ENCODE results near the gene RNF26.

RNF26 gene

DNA sequence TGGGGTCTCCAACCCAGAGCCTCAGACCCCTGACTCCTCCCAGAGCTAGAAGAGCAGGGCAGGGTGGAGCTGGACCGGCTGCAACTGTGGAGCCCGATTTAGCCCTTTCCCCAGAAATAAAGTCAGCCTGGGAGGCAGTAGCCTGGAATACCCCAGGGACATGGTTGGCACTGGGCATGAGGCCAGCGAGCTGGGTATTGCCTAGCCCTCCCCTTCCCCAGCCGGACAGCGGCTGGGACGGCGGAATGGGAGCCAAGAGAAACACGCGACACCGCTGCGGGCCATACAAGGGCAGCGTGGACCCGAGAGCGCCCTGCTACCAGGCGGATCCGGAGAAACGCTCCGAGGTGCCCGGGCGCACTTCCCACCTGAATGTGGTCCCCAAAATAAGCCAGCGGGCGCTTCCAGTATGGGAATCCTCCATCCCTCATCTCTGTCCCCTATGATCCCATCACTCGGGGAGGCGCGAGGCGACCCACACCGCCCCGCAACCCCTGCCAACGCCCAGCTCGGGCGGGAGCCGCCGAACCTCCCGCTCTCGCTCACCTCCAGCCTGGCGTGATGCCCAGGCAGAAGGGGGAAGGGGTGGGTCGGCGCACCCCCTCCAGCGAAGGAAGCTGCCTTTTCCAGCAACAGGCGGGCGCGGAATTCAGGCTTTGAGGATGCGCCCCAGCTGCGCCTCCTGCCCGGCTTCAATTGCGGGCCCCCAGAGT, 18.2 kb upstream of the RNF26 start:
- DNase-seq = no peak

DNA sequence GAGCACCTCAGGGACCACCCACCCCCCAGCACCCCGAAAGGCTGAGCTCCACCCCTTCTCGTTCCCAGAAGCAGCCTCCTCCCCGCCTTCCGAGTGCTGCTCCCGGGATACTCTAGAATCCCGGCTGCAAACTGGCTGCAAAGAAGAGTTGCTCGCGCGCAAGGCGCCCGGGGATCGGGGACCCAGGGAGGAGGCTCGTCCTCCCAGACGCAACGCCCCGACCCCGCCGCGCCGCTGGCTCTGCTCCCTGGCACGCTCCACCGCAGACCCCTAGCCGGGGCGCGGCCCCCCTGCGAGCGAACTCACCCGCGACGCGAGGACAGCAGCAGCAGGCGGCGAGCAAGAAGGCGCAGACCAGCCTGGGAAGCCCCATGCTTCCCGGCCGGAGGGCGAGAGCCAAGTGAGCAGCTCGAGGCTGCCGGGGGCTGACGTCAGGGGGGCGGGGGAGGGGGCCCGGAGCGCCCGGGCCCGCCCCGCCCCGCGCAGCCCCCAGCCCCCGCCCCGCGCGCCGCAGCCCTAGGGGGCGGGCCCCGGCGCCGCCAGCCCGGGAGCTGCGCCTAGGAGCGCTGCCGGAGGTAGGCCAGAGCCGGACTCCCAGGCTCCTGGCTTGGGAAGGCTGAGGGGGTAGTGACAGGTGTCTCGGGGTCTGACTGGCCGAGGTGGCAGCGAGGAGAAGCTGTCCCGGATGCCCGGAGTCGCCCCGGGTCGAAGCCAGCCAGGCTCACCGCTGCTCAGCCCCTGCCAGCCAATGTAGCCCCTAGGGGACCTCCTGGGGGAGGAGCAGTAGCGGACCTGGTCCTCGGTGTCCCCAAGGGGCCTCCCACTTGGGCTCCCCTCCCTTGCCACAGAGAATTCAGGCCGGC, 17.4 kb upstream of the RNF26 start, which contains the start of gene MCAM:
Gene MCAM (minus strand): TSS at position 402 of the 863 bp plus-strand sequence. CDS start 29 bp downstream, at position 373.
- DNase-seq = no peak

DNA sequence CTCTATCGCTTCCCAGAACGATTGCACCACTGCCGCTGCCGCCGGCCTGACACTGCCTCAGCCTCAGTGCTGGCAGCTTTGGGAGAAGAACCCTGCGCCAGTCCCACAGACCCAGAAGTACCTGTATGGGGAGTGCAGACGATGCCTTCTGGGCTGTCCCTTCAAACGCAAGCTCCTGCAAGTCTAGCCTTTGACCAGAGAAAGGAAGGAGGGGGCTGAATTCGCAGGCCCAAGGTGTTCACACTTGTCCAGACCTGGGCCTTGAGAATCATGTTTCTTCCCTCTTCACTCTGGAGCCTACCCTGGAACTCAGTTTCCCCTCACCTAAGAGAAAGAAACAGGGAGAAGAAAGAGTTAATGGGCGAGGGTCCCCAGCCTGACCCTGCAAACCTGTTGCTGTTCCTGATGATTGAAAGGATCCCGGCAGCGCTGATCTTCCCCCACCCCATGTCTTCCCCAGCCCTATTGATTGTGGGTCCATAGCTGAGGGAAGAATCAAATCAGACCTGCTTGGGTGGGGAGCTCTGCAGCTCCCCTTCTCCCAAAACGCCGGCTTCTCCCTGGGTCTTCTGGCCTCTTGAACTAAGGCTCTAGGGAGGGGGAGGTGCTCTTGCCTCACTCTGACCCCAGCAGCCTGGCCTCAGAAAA, 16.6 kb upstream of the RNF26 start:
- DNase-seq = no peak

DNA sequence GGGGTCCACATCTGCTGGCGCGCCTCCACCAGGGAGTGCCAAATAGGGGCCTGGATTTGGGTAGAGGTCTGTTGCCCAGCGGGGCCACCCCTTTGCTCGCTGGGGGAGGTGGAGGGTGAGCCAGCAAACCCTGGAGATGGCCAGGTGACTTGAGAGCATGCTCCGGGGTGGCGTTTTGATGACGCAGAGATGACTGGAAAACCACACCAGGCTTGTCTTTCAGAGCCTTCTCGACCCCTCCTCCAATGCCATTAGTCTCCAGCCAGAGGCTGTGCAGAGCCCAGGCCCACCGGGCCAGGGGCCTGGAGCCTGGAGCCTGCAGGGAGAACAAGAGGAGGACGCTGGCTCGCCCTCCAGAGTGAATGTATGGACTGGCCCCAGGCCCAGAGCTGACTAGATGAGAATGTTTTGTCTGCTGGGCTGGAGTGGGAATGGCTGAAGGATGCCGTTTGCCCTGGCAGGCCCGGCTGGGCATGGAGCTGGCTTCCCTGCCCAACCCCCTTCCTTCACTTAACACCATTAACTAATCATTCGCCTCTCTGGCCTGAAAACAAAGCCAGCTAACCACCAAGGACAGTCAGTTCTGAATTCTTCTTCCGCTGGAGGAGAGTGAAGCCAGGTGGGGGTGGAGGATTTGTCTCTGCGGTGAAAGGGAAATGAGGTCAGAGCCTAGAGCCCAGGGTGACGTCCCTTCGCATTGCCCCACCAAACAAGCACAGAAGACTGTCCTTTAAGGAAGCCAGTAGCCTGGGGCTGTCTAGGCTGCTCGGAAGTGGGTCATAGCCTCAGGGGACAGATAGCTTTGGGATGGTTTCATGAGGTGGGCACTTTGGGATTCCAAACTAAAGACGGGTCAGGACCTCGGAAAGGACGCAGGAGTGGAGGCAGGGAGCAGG, 15.8 kb upstream of the RNF26 start:
- no peak for DNase-seq

DNA sequence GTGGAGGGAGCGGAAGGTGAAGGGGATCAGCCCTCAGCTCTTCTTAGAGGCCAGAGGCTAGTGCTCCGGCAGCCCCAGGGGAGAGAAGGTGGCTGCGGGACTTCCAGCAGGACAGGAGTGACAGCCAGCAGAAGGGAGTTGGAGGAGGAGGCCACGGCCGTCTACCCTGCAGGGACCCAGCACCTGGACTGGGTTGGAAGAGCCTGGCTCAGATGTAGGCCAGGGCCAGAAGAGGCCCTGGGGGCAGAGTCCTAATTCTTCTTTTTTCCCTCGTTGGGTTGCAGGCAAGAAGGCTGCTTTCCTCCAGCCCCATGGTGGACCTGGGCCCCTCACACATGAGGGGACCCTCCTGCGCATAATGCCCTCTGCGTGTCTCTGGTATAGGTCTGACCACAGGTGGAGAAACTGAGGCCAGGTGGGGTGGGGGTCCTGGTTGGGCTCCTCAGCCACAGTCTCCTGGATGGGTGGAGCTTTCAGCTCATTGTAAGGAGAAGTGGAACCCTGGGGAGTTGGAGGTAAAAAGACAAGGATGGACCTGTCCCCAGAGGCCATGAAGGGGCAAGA, 15.1 kb upstream of the RNF26 start:
- DNase-seq = no peak

DNA sequence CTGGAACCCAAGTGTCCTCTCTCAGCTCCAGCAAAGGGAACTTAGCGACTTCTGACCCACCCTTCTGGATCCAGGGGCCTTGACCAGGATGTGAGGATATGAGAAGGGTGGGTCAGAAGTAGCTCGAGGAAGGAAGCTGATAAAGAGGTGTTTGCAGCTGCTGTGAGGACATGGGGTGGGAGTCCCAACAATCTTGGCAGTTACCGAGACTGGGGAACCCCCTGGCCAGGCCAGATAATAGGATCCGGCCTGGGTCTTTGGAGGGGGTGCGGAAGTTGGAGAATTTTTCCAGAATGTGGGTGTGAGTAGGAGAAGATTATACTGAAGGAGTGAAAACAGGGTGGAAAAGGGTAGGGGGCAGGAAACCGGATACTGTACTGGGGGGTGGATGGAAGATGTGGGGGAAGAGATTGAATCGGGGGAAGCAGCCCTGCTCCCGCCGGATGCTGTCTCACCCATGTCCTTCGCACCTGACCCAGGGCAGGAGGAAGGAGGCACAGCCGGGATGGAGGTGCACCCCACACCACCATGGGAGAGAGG, 14.6 kb upstream of the RNF26 start:
- DNase-seq = no peak

DNA sequence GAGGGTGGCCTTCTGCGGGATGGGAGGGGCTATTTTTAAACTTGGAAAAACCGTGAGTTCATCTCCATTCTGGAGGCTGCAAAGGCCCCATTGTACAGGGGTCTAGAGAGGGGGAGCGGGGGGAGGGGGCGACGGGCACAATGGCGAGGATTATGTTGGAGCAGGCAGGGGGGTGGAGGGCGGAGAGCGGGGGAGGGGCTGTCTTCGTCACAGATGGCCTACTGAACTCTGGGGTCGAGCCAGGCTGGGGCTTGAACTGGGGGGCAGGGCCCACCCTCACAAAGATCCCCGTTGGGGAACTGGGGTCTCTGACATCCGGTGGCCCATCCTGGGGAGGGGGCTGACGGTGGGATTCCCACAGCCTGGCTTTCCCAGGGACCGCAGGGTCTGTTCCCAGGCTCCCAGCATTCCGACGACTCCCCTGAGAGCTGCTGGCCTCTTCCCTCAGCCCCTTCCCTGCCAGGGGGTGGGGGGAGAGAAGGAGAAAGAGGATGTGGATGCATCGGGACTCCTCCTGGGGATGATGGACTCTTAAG, 14.0 kb upstream of the RNF26 start:
- DNase-seq = no peak

DNA sequence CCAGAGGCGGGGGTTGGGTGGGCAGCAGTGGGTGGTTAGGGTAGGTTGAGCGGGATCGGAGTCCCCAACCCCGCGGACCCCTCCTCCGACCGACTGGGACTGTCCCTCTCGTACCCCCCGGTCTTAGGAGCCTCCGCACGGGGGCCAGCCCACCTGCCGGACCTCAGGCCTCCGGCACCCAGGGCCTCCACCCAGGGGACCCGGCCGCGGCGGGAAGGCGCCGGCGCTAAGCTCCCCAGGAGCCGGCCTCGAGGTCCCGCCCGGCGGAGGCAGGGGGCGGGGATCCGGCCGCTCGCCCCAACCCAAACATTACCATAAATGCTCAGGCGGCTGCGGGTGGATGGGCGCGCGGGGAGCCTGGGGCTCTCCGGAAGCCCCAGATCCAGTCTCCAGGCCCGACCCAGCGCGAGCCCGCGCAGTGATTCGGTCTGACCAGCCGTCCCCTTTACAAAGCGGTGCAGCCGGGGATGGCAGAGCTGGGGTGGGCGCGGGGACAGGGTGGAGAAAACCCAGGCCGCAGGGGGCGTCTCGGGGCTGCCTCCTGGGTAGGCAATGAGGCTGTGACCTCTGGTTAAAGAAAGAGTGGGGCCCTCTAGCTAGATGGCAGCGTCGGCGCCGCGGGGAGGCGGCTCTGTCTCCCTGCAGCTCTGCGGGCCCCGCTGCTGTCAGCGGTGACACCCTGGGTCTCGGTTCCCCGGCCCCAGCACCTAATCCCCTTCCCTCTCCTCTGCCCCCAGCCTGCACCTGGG, 13.4 kb upstream of the RNF26 start:
- no peak for DNase-seq

DNA sequence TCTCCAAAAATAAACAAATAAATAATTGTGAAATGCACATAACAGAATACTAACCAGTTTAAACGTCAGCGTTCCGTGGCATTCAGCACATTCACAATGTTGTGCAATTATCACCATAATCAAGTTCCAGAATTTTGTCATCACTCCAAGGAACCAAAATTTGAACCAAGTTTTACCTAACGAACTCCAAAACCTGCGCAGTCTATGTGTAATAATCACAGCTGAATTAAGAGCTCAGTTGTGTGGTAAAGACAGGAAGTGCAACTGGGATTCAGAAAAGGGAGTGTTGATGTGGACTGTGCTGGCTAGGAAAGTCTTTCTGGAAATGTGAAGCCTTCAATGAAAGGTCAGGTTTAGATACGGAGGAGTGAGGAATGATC, 12.0 kb upstream of the RNF26 start:
- no peak for DNase-seq

DNA sequence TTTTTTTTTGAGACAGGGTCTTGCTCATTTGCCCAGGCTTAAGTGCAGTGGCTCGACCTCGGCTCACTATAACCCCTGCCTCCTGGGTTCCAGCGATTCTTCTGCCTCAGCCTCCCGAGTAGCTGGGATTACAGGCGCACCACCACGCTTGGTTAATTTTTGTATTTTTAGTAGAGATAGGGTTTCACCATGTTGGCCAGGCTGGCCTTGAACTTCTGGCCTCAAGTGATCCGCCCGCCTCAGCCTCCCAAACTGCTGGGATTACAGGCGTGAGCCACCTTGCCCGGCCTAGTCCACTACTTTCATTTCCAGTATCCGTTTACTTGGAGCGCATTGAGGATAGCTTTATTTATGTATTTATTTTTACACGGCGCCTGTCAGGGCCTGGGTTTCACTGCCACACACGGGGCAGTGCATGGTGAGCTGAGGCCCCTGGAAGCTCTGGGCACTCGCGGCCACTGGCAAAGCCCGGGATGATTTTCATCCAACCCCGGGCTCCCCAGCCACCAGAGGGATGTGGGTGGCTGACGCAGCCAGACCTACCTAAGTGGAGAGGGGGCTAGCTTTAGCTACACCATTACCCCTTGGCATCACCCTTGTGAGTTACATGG, 11.3 kb upstream of the RNF26 start:
- no peak for DNase-seq

DNA sequence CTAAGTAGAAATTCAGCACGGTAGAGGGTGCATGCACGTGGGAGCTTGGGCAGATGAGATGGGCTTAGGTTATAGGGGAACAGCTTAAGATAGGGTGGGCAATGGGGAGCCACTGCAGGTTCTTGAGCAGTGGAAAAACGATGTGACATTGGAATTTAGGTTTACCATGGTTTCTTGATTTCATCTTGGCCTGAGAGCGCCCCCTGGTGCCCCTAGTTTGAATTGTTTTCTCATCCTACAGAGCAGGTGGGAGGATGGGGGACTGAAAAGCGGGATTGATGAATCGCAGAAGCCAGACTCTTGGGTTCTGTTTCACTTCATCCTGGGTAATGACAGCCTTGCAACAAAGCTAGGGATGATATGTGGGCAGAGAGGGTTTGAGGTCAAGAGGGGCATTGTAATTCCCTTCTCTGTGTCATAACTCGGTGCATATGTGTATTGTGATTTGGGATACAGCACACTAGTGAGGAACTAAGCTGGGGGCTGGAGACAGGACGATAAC, 10.7 kb upstream of the RNF26 start:
- DNase-seq = peak; percentile 83

DNA sequence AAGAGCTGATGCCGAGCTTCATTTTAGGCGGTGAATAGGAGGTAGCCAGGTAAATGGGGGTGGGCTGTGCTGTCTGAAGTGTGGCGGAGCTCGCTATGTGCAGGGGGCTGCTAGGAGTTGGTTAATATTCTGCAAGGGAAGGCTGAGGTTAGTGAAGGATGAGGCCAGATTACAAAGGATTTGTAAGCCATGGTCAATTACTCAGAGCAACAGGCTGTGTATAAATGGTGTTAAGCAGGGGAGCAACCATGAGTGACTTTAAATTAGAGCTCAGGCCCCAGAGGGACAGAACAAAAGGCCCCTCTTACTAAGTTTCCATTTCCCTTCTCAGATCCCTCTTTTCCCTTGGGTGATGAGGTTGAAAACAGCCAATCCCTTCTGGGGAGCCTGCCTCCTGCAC, 10.1 kb upstream of the RNF26 start:
- no peak for DNase-seq

DNA sequence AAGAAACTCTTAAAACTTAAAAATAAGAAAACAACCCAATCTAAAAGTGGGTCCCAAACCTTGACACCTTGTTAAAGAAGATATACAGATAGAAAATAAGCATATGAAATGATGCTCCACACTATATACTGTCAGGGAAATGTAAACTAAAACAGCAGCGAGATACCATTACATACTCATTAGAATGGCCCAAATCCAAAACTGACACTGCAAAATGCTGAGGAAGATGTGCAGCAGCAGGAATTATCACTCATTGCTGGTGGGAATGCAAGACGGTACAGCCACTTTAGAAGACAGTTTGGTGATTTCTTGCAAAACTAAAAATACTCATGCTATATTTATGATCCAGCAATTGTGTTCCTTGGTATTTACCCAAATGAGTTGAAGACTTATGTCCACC, 5.0 kb upstream of the RNF26 start:
- no peak for DNase-seq

DNA sequence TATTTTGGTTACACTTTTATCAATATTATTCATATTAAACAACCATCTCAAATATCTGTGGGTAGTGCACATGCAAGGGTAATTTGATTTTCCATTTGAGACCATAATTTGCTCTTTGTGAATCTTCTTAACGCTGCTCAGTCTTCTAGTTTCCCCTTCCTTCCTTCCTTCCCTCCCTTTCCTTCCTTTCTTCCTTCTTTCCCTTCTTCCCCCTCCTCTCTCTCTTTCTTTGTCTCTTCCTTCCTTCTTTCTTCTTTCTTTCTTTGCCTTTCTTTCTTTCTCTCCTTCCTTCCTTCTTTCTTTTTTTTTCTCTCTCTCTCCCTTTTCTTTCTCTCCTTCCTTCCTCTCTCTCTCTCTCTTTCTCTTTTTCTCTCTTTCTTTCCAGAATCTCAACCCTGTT, 4.1 kb upstream of the RNF26 start:
- DNase-seq = no peak

DNA sequence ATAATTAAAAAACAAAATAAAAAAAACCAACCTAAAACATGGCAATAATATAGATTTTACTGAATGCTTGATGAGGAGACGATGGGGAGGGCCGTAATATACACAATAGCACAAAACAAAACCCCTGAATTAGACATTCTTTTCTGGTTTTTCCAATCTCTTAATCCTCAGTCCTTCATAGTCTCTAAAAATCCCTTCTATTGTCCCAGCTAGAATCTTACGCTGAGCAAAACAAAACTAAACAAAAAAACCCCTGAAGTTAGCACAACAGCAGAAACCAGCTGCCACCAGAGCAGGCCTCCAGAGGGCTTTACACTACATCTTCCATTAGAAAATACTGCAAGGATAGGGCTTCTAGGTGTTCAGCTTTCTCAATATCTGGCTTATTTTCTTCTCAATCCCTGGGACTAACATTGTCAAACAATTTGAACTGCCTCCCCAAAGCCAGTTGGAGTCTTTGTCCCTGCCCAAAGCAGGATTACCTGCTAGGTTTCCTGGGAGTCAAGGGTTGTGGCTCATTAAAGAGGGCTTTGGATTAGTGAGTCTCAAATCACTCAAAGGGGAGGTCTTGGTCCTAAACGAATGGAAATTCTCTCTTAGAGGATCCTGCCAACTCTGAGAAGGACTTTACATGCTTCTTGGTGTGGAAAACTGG, 2.1 kb upstream of the RNF26 start:
- DNase-seq = no peak

DNA sequence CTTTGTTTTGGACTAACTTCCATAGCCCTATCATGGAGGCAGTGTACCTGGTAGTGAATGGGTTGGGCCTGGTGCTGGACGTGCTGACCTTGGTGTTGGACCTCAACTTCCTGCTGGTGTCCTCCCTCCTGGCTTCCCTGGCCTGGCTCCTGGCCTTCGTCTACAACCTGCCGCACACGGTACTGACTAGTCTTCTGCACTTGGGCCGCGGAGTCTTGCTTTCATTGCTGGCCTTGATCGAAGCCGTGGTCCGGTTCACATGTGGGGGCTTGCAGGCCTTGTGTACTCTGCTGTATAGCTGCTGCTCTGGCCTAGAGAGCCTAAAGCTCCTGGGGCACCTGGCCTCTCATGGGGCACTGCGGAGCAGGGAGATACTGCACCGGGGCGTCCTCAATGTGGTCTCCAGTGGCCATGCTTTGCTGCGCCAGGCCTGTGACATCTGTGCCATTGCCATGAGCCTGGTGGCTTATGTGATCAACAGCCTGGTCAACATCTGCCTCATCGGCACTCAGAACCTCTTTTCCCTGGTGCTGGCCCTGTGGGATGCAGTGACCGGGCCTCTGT, 846 bp downstream of the RNF26 start:
- DNase-seq = no peak

DNA sequence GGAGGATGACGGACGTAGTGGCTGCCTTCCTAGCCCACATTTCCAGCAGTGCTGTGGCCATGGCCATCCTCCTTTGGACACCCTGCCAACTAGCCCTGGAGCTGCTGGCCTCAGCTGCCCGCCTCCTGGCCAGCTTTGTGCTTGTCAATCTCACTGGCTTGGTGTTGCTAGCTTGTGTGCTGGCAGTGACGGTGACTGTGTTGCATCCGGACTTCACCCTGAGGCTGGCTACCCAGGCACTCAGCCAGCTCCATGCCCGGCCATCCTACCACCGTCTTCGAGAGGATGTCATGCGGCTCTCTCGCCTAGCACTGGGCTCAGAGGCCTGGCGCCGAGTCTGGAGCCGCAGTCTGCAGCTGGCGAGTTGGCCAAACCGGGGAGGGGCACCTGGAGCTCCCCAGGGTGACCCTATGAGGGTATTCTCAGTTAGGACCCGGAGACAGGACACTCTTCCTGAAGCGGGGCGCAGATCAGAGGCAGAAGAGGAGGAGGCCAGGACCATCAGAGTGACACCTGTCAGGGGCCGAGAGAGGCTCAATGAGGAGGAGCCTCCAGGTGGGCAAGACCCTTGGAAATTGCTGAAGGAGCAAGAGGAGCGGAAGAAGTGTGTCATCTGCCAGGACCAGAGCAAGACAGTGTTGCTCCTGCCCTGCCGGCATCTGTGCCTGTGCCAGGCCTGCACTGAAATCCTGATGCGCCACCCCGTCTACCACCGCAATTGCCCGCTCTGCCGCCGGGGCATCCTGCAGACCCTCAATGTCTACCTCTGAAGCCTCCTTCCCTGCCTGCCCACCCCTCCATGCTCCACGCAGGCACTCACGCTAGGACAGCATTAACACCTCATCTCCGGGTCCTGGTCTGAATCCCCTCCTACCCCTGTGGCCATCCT, 1.6 kb downstream of the RNF26 start:
- no peak for DNase-seq

DNA sequence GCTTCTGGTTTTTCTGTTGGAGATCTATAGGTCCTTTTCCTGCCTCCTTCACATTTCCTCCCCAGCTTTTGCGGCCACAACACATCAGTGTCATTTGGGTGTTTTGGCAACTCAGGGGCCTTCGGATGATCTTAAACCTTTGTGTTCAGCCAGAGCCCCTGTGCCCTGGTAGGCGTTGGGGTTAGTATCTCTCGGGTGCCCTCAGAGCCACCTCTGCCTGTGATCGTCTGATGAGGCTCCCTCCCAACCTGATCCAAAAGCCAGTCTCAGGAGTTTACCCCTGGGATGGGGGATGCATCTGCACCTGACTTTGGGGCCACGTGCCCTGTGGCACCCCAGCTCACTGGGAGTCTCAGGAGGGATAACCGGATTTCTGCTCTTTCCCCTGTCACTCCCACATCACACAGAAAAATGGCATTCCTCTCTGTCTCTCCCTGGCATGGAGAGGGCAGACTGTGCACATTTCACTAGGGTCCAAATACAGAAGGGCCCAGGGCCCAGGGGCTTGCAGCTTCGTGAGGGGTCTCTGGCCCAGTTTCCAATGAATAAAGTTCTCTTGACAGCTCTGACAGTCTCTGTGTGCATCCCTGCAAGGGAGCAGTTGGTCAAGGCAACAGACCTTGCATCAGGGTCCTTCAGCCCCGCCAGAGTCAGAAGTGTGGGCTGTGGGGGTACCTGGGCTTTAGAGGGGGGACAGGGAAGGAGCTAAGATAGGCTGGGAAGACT, 2.6 kb downstream of the RNF26 start:
- no peak for DNase-seq

Measured in activated CD8-positive, alpha-beta memory T cell treated with anti-CD3 and anti-CD28 coated beads, Interleukin-2, amount 50 U/mL, for 4 hours (primary cell).